HG02840 (cell line): ENCODE measurements around the gene SARS2.
A peak's percentile ranks its signal among the peaks of the same experiment; 100 is the strongest.
"Not testable (repeated sequence)": the region's sequence is repeated elsewhere in the genome, so short reads cannot be mapped to it uniquely, and the experiment has no call there.

ENCODE experiments used
- ATAC-seq: cut with Tn5 transposase; IDR thresholded peaks from one replicate; pipeline ENCODE4 v1.9.1; 2021; ENCODE audit warnings: mild to moderate bottlenecking, moderate library complexity, moderate number of reproducible peaks; ENCODE audit not compliant: unreplicated experiment, low FRiP score

SARS2 gene

GRCh38 chr19:38949580-38950367 is 19.2 kb upstream of the SARS2 start:
- no peak for ATAC-seq

- no peak for ATAC-seq
These were observed 15.9 kb upstream of the SARS2 start for GRCh38 chr19:38946229-38947010.

- ATAC-seq: no peak
These were observed 15.1 kb upstream of the SARS2 start for GRCh38 chr19:38945562-38946228.

GRCh38 chr19:38944981-38945506 is 14.5 kb upstream of the SARS2 start:
- ATAC-seq: no peak

- ATAC-seq: no peak
These were observed 12.1 kb upstream of the SARS2 start for GRCh38 chr19:38942471-38943181.

- ATAC-seq: no peak
These were observed 11.4 kb upstream of the SARS2 start for GRCh38 chr19:38941979-38942378.

GRCh38 chr19:38941466-38941865 is 10.9 kb upstream of the SARS2 start:
- ATAC-seq: not testable (repeated sequence)

- no peak for ATAC-seq
These were observed 9.4 kb upstream of the SARS2 start for GRCh38 chr19:38939957-38940356.

- no peak for ATAC-seq
These were observed 3.0 kb upstream of the SARS2 start for GRCh38 chr19:38933544-38933943.

GRCh38 chr19:38932425-38933179 is 2.0 kb upstream of the SARS2 start:
- ATAC-seq: no peak

- ATAC-seq: no peak
These were observed 894 bp upstream of the SARS2 start for GRCh38 chr19:38931521-38931793.

- peak; percentile 98 for ATAC-seq
These were observed 385 bp upstream of the SARS2 start, which contains the start of gene MRPS12 for GRCh38 chr19:38930776-38931520. Gene MRPS12, plus strand, starts transcription at chr19:38930944. Its CDS starts 351 bp downstream, at chr19:38931295.

GRCh38 chr19:38928391-38929001 is 2.1 kb downstream of the SARS2 start:
- ATAC-seq: no peak

GRCh38 chr19:38924388-38924787 is 6.2 kb downstream of the SARS2 start:
- ATAC-seq: no peak

GRCh38 chr19:38922482-38922881 is 8.1 kb downstream of the SARS2 start:
- no peak for ATAC-seq

GRCh38 chr19:38921420-38922274 is 8.9 kb downstream of the SARS2 start:
- no peak for ATAC-seq

- no peak for ATAC-seq
These were observed 9.8 kb downstream of the SARS2 start for GRCh38 chr19:38920602-38921419.
